Body of pancreas (tissue), 4 donors: ENCODE results near the gene TGFB1. TPM values are rescaled to one million over a fixed set of nuclear protein-coding genes. Genes with fewer than 3 reads are reported as not detected.
"Not testable (repeated sequence)": the region's sequence is repeated elsewhere in the genome, so short reads cannot be mapped to it uniquely, and the experiment has no call there.

Experiments
- ATAC-seq: fragments of 150-250 bp; one replicate; pipeline ENCODE4 v1.9.1; 2016
- DNase-seq, 4 donors: peaks; one replicate each; pipeline ENCODE4 v3.0.0-alpha.2; 2019
- H3K27ac ChIP-seq, 4 donors: fragments of 200-600 bp; sonication (generic); 1 replicate in 3 of 4; 2 replicates in 1 of 4; pipeline versions ENCODE4 v1.5.1 to v1.6.1; 2016 to 2019; ENCODE audit warnings: mild to moderate bottlenecking in 1 of 4, mixed read lengths in 1 of 4, moderate library complexity in 1 of 4
- H3K27me3 ChIP-seq, 2 donors: fragments of 200-600 bp; sonication (generic); one replicate each; pipeline ENCODE4 v1.6.0; 2016; ENCODE audit warnings: mild to moderate bottlenecking in 1 of 2
- H3K36me3 ChIP-seq, 2 donors: fragments of 200-600 bp; sonication (generic); replicated peaks in 1 of 2; 2 replicates each; pipeline ENCODE4 v1.5.1; 2016; ENCODE audit warnings: low read depth in 2 of 2; ENCODE audit not compliant: insufficient read depth in 1 of 2
- H3K4me1 ChIP-seq: fragments of 200-600 bp; sonication (generic); one replicate; pipeline ENCODE4 v1.6.0; 2016
- H3K4me3 ChIP-seq, 2 donors: fragments of 200-600 bp; sonication (generic); 1 replicate in 1 of 2; 2 replicates in 1 of 2; pipeline ENCODE4 v1.5.1; 2016 to 2019
- H3K9me3 ChIP-seq, 3 donors: fragments of 200-600 bp; sonication (generic); 1 replicate in 2 of 3; 2 replicates in 1 of 3; pipeline ENCODE4 v1.5.1; 2016
- POLR2A ChIP-seq, 3 donors: fragments of 450-650 bp; IDR thresholded peaks; one replicate each; pipeline ENCODE4 v1.6.1; 2016; ENCODE audit warnings: antibody characterized with exemption in 3 of 3, mild to moderate bottlenecking in 2 of 3
- WGBS, 2 donors: methylation state at CpG; one replicate each; pipeline ENCODE4 v1.1.5; 2017; 5-methylcytosine and 5-hydroxymethylcytosine counted together
- intact Hi-C: fragments of 100-400 bp; cut with DNase I; formaldehyde crosslinking; loops from one replicate; pipeline ENCODE4 v1.15.1; 2023
- total RNA-seq, 2 donors: library from RNA; depleted of rRNA; stranded (reverse); fragments of >200 nt; gene quantifications; one replicate each; pipeline ENCODE4 v1.1.0, GENCODE V29; 2016
- TF ChIP-seq, protein P1 (sequence below), 7 experiments: fragments of 450-650 bp in 4 of 7; fragments of 200-600 bp in 3 of 7; sonication (generic) in 3 of 7; IDR thresholded peaks; one replicate each; pipeline ENCODE4 v1.5.1; 2016 to 2019; ENCODE audit warnings: antibody characterized with exemption in 7 of 7

The TGFB1 gene
- total RNA-seq, 2 donors from 2014 or later = 7.8 to 17.1 TPM

DNA sequence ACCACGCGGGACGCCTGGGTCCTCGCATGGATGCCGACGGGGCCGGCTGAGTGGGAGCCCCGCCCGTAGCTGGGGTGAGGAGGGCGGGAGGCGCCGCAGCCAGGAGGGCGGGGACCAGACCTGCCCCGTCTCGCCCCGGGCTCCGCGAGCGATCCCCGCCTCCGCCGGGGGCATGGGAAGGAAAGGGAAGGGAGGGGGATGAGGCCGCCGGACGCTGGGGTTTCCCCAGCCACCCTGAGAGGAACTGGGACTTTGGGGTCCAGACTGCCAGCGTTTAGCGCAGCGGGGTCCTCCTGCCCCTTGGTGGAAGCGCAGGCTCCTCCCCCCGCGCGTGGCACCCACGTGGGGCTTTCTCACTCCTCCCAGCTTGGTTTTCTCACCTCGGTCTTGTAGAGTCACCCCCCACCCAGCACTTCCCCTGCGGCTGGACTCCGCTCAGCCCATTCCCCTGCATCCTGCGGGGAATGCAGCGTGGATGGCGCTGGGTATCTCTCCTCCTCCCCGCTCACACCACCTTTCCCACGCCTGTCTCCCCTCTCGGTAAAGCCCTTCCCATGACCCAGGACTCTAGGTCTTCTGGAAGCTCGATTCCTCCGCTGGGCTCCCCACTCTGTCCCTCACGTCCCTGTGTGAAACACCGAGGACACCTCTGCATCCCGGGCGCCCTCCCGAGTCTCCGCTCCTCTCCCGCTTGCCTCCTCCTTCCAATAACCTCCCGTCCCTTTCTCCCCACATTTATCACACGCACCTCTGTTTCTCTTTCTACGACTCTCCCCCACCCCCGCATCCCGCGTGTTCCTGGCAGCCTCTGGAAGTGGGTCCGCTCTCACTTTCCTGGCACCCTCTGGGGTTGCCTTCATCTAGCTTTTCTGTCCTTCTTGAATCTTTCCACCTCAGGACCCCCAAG is 2.1 kb downstream of the TGFB1 start:
- peak in 3 of 4 donors; percentile 40 to 63 (median 55) for DNase-seq
- peaks cover 41% of the 10 kb centered on the region for H3K4me1 ChIP-seq
- intact Hi-C loops = no loop called here
- H3K36me3 ChIP-seq = no peaks in the 10 kb centered on the region
- 1 to 2% methylated on average over 30 to 58 of the region's 58 CpGs for WGBS, 2 donors
- TF ChIP-seq, protein P1, sequence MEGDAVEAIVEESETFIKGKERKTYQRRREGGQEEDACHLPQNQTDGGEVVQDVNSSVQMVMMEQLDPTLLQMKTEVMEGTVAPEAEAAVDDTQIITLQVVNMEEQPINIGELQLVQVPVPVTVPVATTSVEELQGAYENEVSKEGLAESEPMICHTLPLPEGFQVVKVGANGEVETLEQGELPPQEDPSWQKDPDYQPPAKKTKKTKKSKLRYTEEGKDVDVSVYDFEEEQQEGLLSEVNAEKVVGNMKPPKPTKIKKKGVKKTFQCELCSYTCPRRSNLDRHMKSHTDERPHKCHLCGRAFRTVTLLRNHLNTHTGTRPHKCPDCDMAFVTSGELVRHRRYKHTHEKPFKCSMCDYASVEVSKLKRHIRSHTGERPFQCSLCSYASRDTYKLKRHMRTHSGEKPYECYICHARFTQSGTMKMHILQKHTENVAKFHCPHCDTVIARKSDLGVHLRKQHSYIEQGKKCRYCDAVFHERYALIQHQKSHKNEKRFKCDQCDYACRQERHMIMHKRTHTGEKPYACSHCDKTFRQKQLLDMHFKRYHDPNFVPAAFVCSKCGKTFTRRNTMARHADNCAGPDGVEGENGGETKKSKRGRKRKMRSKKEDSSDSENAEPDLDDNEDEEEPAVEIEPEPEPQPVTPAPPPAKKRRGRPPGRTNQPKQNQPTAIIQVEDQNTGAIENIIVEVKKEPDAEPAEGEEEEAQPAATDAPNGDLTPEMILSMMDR (IDR thresholded peaks at IDR 0.05) = no peak
- peak in 1 of 3 donors; percentile 61 for TF ChIP-seq POLR2A (IDR thresholded peaks at IDR 0.05)
- peak overlapping the region; percentile 24 to 60 for H3K4me3 ChIP-seq
- peak overlapping the region in 1 of 4 donors; percentile 79 for H3K27ac ChIP-seq
- ATAC-seq = peak; percentile 33
- no peaks in the 10 kb centered on the region for H3K9me3 ChIP-seq
- H3K27me3 ChIP-seq = no peaks in the 10 kb centered on the region

DNA sequence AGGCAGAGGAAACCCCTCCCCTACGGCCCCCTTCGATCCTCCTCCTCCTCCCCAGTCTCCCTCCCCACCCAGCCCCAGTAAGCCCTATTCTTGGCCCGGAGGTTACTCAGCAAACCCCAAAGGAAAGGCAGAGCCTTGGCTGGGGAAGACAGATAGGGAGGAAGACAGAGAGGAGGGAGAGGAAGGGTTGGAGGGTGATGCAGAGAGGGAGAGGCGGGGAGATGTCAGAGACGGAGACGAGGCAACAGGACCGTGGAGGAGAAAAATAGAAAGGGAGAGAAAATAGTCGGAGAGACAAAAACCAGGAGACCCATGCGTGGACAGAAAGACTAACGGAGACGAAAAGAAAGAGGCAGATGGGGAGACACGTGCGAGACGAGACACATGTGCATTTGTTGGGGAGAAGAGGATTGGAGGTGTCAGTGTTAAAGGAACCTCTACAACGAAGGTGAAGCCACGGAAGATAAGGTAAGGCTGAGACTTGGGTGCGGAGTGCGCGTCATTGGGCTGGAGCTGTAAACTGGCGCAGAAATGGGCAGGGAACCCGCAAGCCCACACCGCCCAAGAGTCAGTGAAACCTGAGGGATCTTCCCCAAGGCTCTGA is 2.9 kb downstream of the TGFB1 start:
- no peak for DNase-seq

DNA sequence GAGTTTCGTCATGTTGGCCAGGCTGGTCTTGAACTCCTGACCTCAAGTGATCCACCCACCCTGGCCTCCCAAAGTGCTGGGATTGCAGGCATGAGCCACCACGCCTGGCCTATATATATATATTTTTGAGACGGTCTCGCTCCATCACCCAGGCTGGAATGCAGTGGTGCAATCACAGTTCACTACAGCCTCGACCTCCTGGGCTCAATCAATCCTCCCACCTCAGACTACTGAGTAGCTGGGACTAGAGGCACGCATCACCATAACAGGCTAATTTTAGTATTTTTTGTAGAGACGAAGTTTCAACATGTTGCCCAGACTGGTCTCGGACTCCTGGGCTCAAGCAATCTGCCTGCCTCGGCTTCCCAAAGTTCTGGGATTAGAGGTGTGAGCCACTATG is 6.8 kb downstream of the TGFB1 start:
- not testable (repeated sequence) for ATAC-seq

More for the DNA sequence above, 2.9 kb downstream of the TGFB1 start:
- no peaks in the 10 kb centered on the region for H3K9me3 ChIP-seq
- 17 to 21% methylated on average over 21 to 22 of the region's 22 CpGs for WGBS, 2 donors
- peaks cover 41% of the 10 kb centered on the region for H3K4me1 ChIP-seq
- TF ChIP-seq POLR2A (IDR thresholded peaks at IDR 0.05) = no peak
- TF ChIP-seq, protein P1 (IDR thresholded peaks at IDR 0.05) = no peak
- intact Hi-C loops = no loop called here
- peak overlapping the region in 1 of 4 donors; percentile 2 for H3K27ac ChIP-seq
- H3K36me3 ChIP-seq = no peaks in the 10 kb centered on the region
- no peaks in the 10 kb centered on the region for H3K27me3 ChIP-seq
- peak overlapping the region in 1 of 2 donors; percentile 60 for H3K4me3 ChIP-seq
- no peak for ATAC-seq

DNA sequence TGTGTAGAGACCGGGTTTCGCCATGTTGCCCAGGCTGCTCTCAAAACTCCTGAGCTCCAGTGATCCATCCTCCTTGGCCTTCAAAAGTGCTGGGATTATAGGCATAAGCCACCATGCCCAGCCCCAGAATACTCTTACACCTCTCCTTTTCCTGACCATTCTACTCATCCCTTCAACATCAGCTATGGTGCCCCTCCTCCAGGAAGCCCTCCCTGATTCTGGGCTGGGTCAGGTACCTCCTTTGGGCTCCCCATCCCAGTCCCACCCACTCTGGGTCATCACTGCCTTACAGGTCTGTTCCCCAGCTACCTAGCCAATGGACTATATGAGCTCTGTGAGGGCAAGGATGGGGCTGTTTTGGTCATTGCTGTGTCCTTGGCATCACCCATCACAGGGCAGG is 9.6 kb downstream of the TGFB1 start:
- Histone ChIP-seq H3K27me3 (no peaks in the 10 kb centered on the region), H3K27ac (no peak overlapping the region), H3K4me1 (peaks cover 3% of the 10 kb centered on the region), H3K9me3 (no peaks in the 10 kb centered on the region), H3K36me3 (no peaks in the 10 kb centered on the region), H3K4me3 (no peak overlapping the region)
- no peak for DNase-seq
- intact Hi-C loops = no loop called here
- WGBS, 2 donors = 83 to 90% methylated on average over 2 of the region's 2 CpGs
- TF ChIP-seq POLR2A (IDR thresholded peaks at IDR 0.05) = no peak
- TF ChIP-seq, protein P1 (IDR thresholded peaks at IDR 0.05) = no peak
- ATAC-seq = no peak

More for the DNA sequence above, 6.8 kb downstream of the TGFB1 start:
- WGBS, 2 donors = 94 to 98% methylated on average over 7 to 9 of the region's 9 CpGs
- DNase-seq, H3K4me3 ChIP-seq, H3K27ac ChIP-seq, intact Hi-C loops, H3K9me3 ChIP-seq, H3K27me3 ChIP-seq, H3K36me3 ChIP-seq: not testable (repeated sequence)
- H3K4me1 ChIP-seq = peaks cover 16% of the 10 kb centered on the region
